ENCODE measurements around the gene MAPRE2.
"Not testable (repeated sequence)": the region's sequence is repeated elsewhere in the genome, so short reads cannot be mapped to it uniquely, and the experiment has no call there.

MAPRE2 gene

GRCh38 chr18:35127201-35127600, 86.0 kb downstream of the MAPRE2 start:
- DNase-seq: no peak

GRCh38 chr18:35128675-35129074, 87.5 kb downstream of the MAPRE2 start:
- DNase-seq: no peak

GRCh38 chr18:35130236-35130635, 89.0 kb downstream of the MAPRE2 start:
- no peak for DNase-seq

GRCh38 chr18:35131387-35132020, 90.3 kb downstream of the MAPRE2 start:
- DNase-seq: no peak

GRCh38 chr18:35132021-35132902, 91.0 kb downstream of the MAPRE2 start:
- DNase-seq: no peak

GRCh38 chr18:35134190-35134730, 93.0 kb downstream of the MAPRE2 start:
- no peak for DNase-seq

GRCh38 chr18:35134791-35135531, 93.7 kb downstream of the MAPRE2 start:
- no peak for DNase-seq

- no peak for DNase-seq
Measured at GRCh38 chr18:35136248-35136647, 95.0 kb downstream of the MAPRE2 start.

- no peak for DNase-seq
Measured at GRCh38 chr18:35136885-35137284, 95.7 kb downstream of the MAPRE2 start.

- DNase-seq: no peak
Measured at GRCh38 chr18:35137632-35138031, 96.4 kb downstream of the MAPRE2 start.

- DNase-seq: no peak
Measured at GRCh38 chr18:35138773-35139172, 97.6 kb downstream of the MAPRE2 start.

- no peak for DNase-seq
Measured at GRCh38 chr18:35139517-35139916, 98.3 kb downstream of the MAPRE2 start.

GRCh38 chr18:35141077-35141476, 99.9 kb downstream of the MAPRE2 start:
- DNase-seq: no peak

GRCh38 chr18:35141567-35142274, 100.5 kb downstream of the MAPRE2 start:
- DNase-seq: no peak

- no peak for DNase-seq
Measured at GRCh38 chr18:35142275-35142615, 101.0 kb downstream of the MAPRE2 start.

GRCh38 chr18:35143622-35144596, 102.7 kb downstream of the MAPRE2 start:
- DNase-seq: peak in 1 of 2 experiments; percentile 43

GRCh38 chr18:35144698-35145097, 103.5 kb downstream of the MAPRE2 start:
- DNase-seq: no peak

GRCh38 chr18:35150195-35150594, 109.0 kb downstream of the MAPRE2 start:
- DNase-seq: not testable (repeated sequence)

GRCh38 chr18:35153609-35154272, 112.5 kb downstream of the MAPRE2 start:
- DNase-seq: no peak

GRCh38 chr18:35155398-35156117, 114.3 kb downstream of the MAPRE2 start:
- no peak for DNase-seq
